Astrocyte of the spinal cord (primary cell): ENCODE data around the gene DNAJC5.

Experiments
- DNase-seq: peaks from one replicate; pipeline ENCODE4 v3.0.0; 2011; ENCODE audit warnings: low read depth, low spot score
- H3K4me3 ChIP-seq: 2 replicates; pipeline ENCODE4 v1.5.1; 2011; ENCODE audit warnings: low read depth, mild to moderate bottlenecking, low read length, moderate library complexity
- CTCF ChIP-seq: IDR thresholded peaks from 2 replicates; pipeline ENCODE4 v1.5.1; 2012; ENCODE audit warnings: low read depth, mild to moderate bottlenecking, low read length, inconsistent platforms
- in situ Hi-C: cut with HindIII; loops from 2 replicates; pipeline ENCODE4 v1.10.0; 2017; ENCODE audit warnings: low sequenced_read_pairs

Gene DNAJC5

GRCh38 chr20:63898882-63899558 lies 4.1 kb downstream of the DNAJC5 start:
- TF ChIP-seq CTCF = no peak
- H3K4me3 ChIP-seq = no peak overlapping the region
- in situ Hi-C loops = no loop called here
- DNase-seq = no peak

DNA sequence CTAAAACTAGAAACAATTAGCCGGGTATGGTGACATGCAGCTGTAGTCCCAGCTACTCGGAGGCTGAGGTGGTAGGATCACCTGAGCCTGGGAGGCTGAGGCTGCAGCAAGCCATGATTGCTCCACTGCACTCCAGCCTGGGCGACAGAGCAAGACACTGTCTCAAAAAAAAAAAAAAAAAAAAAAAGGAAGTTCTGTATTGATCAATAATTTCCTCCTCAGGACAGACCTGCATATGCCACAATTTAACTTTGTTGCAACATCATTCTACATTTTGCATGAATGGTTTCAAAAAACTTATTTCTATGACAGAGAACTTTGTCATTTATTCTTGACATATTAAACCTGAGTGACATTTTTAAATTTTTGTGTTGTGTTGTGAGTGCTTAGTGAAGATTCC lies 5.5 kb downstream of the DNAJC5 start:
- TF ChIP-seq CTCF = no peak
- in situ Hi-C loops = no loop called here

GRCh38 chr20:63903796-63904561 lies 9.1 kb downstream of the DNAJC5 start:
- no peak for DNase-seq
- in situ Hi-C loops = no loop called here
- TF ChIP-seq CTCF = no peak

More for the DNA sequence above, 5.5 kb downstream of the DNAJC5 start:
- no peak for DNase-seq
- H3K4me3 ChIP-seq = no peak overlapping the region

DNA sequence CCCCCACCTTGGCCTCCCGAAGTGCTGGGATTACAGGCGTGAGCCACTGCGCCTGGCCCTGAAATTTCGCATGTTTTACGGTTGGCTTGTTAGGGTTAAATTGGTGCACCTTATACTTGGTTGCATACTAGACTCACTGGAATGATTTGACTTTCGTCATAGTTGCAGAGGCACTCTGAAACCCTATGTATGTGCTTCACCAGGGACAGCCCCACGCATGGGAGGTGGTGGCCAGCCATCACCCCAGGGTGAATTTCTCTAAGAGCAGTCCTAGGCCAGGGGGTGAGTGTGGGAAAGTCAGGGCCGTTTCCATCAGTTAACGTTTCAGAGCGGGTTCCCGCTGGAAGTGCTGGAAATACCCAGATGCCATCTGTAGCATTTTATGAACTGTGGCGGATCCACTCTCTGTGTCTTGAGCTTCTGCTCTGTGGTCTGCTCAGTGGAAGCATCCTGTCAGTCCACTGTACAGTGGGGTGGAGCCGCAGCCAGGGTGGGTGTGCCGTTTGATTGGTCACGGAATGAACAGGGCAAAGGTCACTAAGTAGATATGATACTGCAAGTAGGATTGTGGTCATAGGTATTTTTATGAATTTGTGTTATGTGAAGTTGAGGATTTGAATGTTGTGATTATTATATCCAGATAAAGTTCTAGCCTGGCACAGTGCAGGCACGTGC lies 13.2 kb downstream of the DNAJC5 start:
- in situ Hi-C loops = no loop called here
- DNase-seq = no peak
- no peak overlapping the region for H3K4me3 ChIP-seq
- no peak for TF ChIP-seq CTCF

More at GRCh38 chr20:63903796-63904561, 9.1 kb downstream of the DNAJC5 start:
- no peak overlapping the region for H3K4me3 ChIP-seq

DNA sequence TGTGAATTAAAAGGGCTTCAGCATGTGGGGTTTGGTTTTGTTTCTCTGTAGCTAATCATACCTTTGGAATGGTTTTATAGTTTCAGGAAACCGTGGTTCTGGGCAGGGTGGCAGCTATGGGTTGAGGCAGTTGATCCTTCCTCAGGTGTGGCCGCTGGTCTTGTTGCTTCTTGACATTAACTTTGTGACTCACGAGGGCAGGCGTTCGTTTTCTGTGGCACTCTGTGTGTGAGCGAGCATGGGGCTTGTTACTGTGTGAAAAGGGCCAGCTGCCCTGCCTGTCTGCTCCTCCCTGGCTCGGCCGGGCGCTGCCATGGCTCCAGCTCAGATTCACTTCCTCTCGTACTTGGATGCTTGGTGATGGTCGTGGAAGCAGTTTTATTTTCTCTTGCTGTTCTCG lies 16.2 kb downstream of the DNAJC5 start:
- no peak for TF ChIP-seq CTCF
- peak; percentile 35 for DNase-seq
- in situ Hi-C loops = no loop called here

DNA sequence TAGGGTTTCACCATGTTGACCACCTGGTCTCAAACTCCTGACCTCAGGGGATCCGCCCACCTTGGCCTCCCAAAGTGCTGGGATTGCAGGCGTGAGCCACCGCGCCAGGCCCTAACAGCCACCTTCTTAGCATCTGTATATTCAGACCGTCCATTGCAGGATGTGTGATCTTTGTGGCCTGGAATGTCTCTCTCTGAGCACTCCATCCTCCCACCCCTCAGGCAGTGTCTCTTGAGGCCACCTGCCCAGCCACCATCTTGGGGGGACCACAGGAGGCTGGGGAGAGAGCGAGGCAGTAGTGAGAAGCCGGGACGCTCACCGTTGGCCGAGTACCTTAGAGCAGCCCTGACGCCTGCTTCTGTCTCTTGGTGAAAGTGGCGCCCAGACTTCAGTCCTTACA lies 18.8 kb downstream of the DNAJC5 start:
- TF ChIP-seq CTCF = no peak

More for the DNA sequence above, 16.2 kb downstream of the DNAJC5 start:
- no peak overlapping the region for H3K4me3 ChIP-seq

More for the DNA sequence above, 18.8 kb downstream of the DNAJC5 start:
- no peak for DNase-seq
- in situ Hi-C loops = no loop called here
- no peak overlapping the region for H3K4me3 ChIP-seq
